Common myeloid progenitor, CD34-positive (primary cell): ENCODE measurements around the gene ARHGAP15.

Experiments
- CTCF ChIA-PET: fragments of 350-600 bp; sonication (Branson Sonifier 250); formaldehyde crosslinking; loops from one replicate; lab custom pipeline; 2021; ENCODE audit warnings: antibody characterized with exemption; lab: Charles Lee
- POLR2A ChIA-PET: fragments of 350-600 bp; sonication (Branson Sonifier 250); formaldehyde crosslinking; loops from one replicate; lab custom pipeline; 2021; ENCODE audit warnings: antibody characterized with exemption; lab: Charles Lee
- DNase-seq, 3 donors: peaks; one replicate each; pipeline versions ENCODE4 v3.0.0 to v3.0.0-alpha.2; 2013
- H3K27ac ChIP-seq, 2 experiments: 1 replicate in 1 of 2; 2 replicates in 1 of 2; pipeline ENCODE4 v1.7.0; 2013; ENCODE audit warnings: inconsistent platforms in 2 of 2, low read length in 2 of 2, mild to moderate bottlenecking in 2 of 2, low read depth in 1 of 2, moderate library complexity in 1 of 2; ENCODE audit not compliant: severe bottlenecking in 2 of 2, insufficient read depth in 1 of 2, poor library complexity in 1 of 2
- H3K27me3 ChIP-seq, 5 experiments: replicated peaks in 2 of 5; 1 replicate in 3 of 5; 2 replicates in 2 of 5; pipeline versions ENCODE4 v1.6.1 to v1.7.0; 2013; ENCODE audit warnings: low read length in 4 of 5, mild to moderate bottlenecking in 2 of 5, moderate library complexity in 2 of 5, inconsistent platforms in 1 of 5; ENCODE audit not compliant: insufficient read depth in 5 of 5, control insufficient read depth in 4 of 5
- H3K36me3 ChIP-seq, 4 experiments: 1 replicate in 2 of 4; 2 replicates in 2 of 4; pipeline versions ENCODE4 v1.6.1 to v1.7.0; 2013; ENCODE audit warnings: low read length in 3 of 4, control low read depth in 1 of 4, mild to moderate bottlenecking in 1 of 4; ENCODE audit not compliant: control insufficient read depth in 4 of 4, insufficient read depth in 4 of 4
- H3K4me1 ChIP-seq, 4 experiments: 1 replicate in 3 of 4; 2 replicates in 1 of 4; pipeline versions ENCODE4 v1.6.1 to v1.7.1; 2013; ENCODE audit warnings: low read length in 3 of 4, mild to moderate bottlenecking in 3 of 4, control low read depth in 1 of 4, inconsistent platforms in 1 of 4, moderate library complexity in 1 of 4; ENCODE audit not compliant: control insufficient read depth in 4 of 4, insufficient read depth in 4 of 4; ENCODE audit errors: control extremely low read depth in 1 of 4
- H3K4me3 ChIP-seq, 7 experiments: 1 replicate in 4 of 7; 2 replicates in 3 of 7; pipeline versions ENCODE4 v1.5.1 to v1.7.0; 2013; ENCODE audit warnings: mild to moderate bottlenecking in 7 of 7, low read length in 6 of 7, moderate library complexity in 6 of 7, inconsistent platforms in 2 of 7, low read depth in 2 of 7, control low read depth in 1 of 7; ENCODE audit not compliant: insufficient read depth in 4 of 7, control insufficient read depth in 1 of 7; ENCODE audit errors: extremely low read depth in 1 of 7
- H3K9me3 ChIP-seq, 5 experiments: 1 replicate in 4 of 5; 2 replicates in 1 of 5; pipeline versions ENCODE4 v1.6.1 to v1.7.1; 2013; ENCODE audit warnings: low read length in 4 of 5, mild to moderate bottlenecking in 2 of 5, inconsistent platforms in 1 of 5, low read depth in 1 of 5, moderate library complexity in 1 of 5; ENCODE audit not compliant: control insufficient read depth in 4 of 5, insufficient read depth in 2 of 5; ENCODE audit errors: control extremely low read depth in 1 of 5
- WGBS: methylation state at CpG from one replicate; pipeline ENCODE4 v1.1.5; 2013; ENCODE audit not compliant: insufficient coverage; 5-methylcytosine and 5-hydroxymethylcytosine counted together

The ARHGAP15 gene

GRCh38 chr2:143522699-143523098 lies 393.5 kb downstream of the ARHGAP15 start:
- no peaks in the 10 kb centered on the region for H3K27me3 ChIP-seq
- no CpG with 5 or more reads among the region's 2 CpGs for WGBS
- DNase-seq = no peak
- CTCF ChIA-PET = no interaction called here
- H3K4me3 ChIP-seq = no peak overlapping the region
- peaks cover 0 to 14% (median 2%) of the 10 kb centered on the region in 4 experiments for H3K4me1 ChIP-seq
- no peak overlapping the region for H3K27ac ChIP-seq
- peaks cover 12 to 44% (median 26%) of the 10 kb centered on the region in 4 experiments for H3K36me3 ChIP-seq
- POLR2A ChIA-PET = no interaction called here
- no peaks in the 10 kb centered on the region for H3K9me3 ChIP-seq

DNA sequence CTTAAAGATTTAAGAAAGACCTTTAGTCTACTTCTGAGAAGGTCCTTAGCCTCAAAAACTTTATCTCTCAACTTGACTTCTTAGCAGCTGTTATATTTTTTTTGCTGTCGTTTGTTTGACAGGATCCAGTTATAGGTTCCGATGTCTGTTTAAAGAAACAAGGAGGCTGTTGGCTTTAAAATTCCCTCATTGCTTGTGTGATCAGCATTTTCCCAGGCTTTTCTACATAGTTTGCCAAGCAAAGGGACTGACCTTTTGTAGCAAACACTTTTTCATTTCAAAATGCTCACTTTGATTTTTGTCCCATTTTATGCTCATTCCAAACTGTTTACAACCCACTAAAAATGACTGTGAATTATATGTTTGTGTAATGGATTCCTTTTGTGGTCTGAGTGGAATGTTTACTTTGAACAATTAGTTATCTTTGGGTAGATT lies 394.9 kb downstream of the ARHGAP15 start:
- Histone ChIP-seq H3K36me3 (peaks cover 12 to 34% (median 24%) of the 10 kb centered on the region in 4 experiments), H3K9me3 (no peaks in the 10 kb centered on the region), H3K27me3 (no peaks in the 10 kb centered on the region), H3K4me3 (no peak overlapping the region), H3K27ac (peak overlapping the region in 1 of 2 experiments; percentile 9), H3K4me1 (peaks cover 0 to 14% (median 2%) of the 10 kb centered on the region in 4 experiments)
- ChIA-PET POLR2A (no interaction called here), CTCF (no interaction called here)
- WGBS = no CpG with 5 or more reads among the region's 2 CpGs
- no peak for DNase-seq

DNA sequence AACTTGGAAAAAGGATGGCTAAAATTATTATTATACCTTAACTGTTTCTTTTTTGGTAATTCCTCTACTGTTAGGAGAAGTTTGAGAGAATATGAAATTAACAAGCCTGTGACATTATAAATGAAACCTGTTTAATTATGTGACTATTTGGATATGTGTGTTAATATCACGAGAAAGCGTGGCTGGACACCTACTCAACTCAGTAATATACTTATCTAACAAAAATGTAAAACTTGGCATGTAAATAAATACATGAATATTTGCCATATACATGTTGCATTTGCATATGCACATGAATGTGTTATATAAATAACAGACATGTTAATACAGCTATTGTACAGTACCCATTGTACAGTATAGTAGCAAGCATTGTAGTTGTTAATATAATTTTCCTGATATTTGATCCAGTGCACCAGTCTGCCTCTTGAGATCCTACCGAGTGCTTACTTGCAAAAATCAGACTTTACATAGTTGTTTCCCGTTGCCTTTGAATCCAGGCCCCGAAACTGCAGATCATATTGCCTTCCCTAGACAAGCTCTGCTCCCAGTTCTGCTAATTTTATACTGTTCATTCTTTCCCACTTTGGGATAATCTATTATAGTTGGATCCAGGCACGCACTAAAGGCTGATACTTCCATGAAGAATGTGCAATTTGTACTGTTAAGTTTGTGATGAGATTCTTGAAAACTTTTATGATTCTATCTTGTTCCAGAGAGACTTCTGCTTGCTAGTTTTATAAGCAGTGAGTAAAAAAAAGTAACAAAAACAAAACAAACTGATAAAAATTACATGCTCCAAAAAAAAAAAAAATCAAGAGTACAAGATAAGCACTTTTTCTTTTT lies 395.6 kb downstream of the ARHGAP15 start:
- 93% methylated on average over 3 of the region's 6 CpGs for WGBS
- H3K27ac ChIP-seq = peak overlapping the region in 1 of 2 experiments; percentile 9

GRCh38 chr2:143525402-143525860 lies 396.2 kb downstream of the ARHGAP15 start:
- POLR2A ChIA-PET = no interaction called here

More for the DNA sequence above, 395.6 kb downstream of the ARHGAP15 start:
- Histone ChIP-seq H3K9me3 (no peaks in the 10 kb centered on the region), H3K36me3 (peaks cover 7 to 28% (median 19%) of the 10 kb centered on the region in 4 experiments), H3K4me3 (no peak overlapping the region), H3K4me1 (peaks cover 0 to 14% (median 2%) of the 10 kb centered on the region in 4 experiments), H3K27me3 (no peaks in the 10 kb centered on the region)
- DNase-seq = no peak
- ChIA-PET CTCF (no interaction called here), POLR2A (no interaction called here)

DNA sequence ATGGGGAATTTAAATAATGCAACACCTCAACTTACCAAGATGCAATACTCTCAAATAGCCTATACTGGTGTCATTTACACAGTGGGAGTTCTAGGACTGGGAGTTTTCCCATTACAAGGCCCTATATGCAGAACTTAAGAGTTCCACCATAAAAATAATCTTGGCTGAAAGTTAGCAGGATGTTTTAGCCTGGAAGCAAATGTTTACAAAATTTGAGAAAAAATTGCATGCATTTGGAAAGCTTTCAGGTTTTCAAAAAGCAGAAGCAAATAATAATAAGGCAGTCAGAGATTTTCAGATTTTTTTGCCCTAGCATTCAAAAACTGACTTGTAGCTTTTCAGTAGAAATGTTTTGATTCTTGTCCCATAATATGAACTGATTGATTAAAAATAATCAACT lies 397.3 kb downstream of the ARHGAP15 start:
- CTCF ChIA-PET = interaction anchor here (1.6 kb wide), 1 partner anchor 14 kb away, joined by 7 read pairs; no protein-coding TSS in a partner anchor
- no peaks in the 10 kb centered on the region for H3K9me3 ChIP-seq
- no peak overlapping the region for H3K4me3 ChIP-seq
- H3K27me3 ChIP-seq = no peaks in the 10 kb centered on the region
- DNase-seq = no peak
- peaks cover 7 to 16% (median 13%) of the 10 kb centered on the region in 4 experiments for H3K36me3 ChIP-seq
- no peak overlapping the region for H3K27ac ChIP-seq
- H3K4me1 ChIP-seq = peaks cover 0 to 14% (median 2%) of the 10 kb centered on the region in 4 experiments
- POLR2A ChIA-PET = no interaction called here

More at GRCh38 chr2:143525402-143525860, 396.2 kb downstream of the ARHGAP15 start:
- Histone ChIP-seq H3K9me3 (no peaks in the 10 kb centered on the region), H3K36me3 (peaks cover 9 to 21% (median 16%) of the 10 kb centered on the region in 4 experiments), H3K4me3 (no peak overlapping the region), H3K27ac (no peak overlapping the region), H3K27me3 (no peaks in the 10 kb centered on the region), H3K4me1 (peaks cover 0 to 14% (median 2%) of the 10 kb centered on the region in 4 experiments)
- peak in 2 of 3 donors; percentile 16 to 22 for DNase-seq
- 41% methylated on average over 2 of the region's 2 CpGs for WGBS
- CTCF ChIA-PET = interaction anchor here (1.6 kb wide), 1 partner anchor 13 kb away, joined by 7 read pairs; no protein-coding TSS in a partner anchor

DNA sequence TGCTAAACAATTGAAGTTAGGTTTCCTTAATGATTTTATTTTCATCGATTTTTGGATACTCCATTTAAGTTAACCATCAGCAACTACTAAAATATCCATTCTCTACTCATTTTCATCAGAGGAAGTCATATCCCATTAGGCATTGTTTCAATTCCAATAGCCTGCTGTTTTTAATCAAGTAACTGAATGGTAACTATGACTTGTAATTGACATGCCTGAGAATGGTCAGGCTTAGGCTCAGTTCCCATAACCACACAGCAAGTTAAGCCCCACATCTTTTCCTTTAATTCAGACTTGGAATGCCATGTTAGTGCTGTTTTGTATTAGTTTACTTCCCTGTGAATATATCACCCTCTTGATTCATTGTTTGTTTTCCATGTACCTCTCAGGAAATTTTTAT lies 398.8 kb downstream of the ARHGAP15 start:
- no peaks in the 10 kb centered on the region for H3K9me3 ChIP-seq
- peaks cover 3 to 13% (median 9%) of the 10 kb centered on the region in 4 experiments for H3K36me3 ChIP-seq
- no peak for DNase-seq
- POLR2A ChIA-PET = no interaction called here
- no CpG with 5 or more reads among the region's 1 CpG for WGBS
- no peak overlapping the region for H3K27ac ChIP-seq
- H3K4me1 ChIP-seq = peaks cover 0 to 14% (median 2%) of the 10 kb centered on the region in 4 experiments
- CTCF ChIA-PET = no interaction called here
- H3K4me3 ChIP-seq = no peak overlapping the region
- H3K27me3 ChIP-seq = no peaks in the 10 kb centered on the region
